SK-N-SH (cell line): ENCODE data around the gene UPK1A. TPM values are rescaled to one million over a fixed set of nuclear protein-coding genes. Genes with fewer than 3 reads are reported as not detected.

ENCODE experiments used
- CTCF ChIA-PET: fragments of 300-600, 350-600 bp; formaldehyde crosslinking; extraction: SDS; loops from one replicate; lab custom pipeline; 2021; lab: Yijun Ruan, JAX
- POLR2A ChIA-PET: fragments of 350-600 bp; sonication (Branson Sonifier 250); formaldehyde crosslinking; extraction: SDS; loops from one replicate; lab custom pipeline; 2020; ENCODE audit warnings: antibody characterized with exemption, inconsistent platforms; lab: Yijun Ruan, JAX
- DNase-seq: peaks from one replicate; pipeline ENCODE4 v3.0.0; 2012
- H2AFZ ChIP-seq: fragments of 200-600 bp; sonication (generic); 2 replicates; pipeline ENCODE4 v1.8.1; 2016; ENCODE audit warnings: antibody characterized with exemption, mild to moderate bottlenecking, low read depth
- H3F3A ChIP-seq: fragments of 200-600 bp; sonication (generic); replicated peaks from 2 replicates; pipeline ENCODE3; 2016; ENCODE audit warnings: antibody characterized with exemption, mild to moderate bottlenecking; ENCODE audit not compliant: insufficient read depth
- H3K27ac ChIP-seq, 2 experiments: fragments of 200-500 bp in 1 of 2; fragments of 200-600 bp in 1 of 2; sonication (Bioruptor generic) in 1 of 2; sonication (generic), shearing (Covaris generic) in 1 of 2; 2 replicates each; pipeline versions ENCODE4 v1.5.1 to v1.6.1; 2014 to 2016; ENCODE audit warnings: low read depth in 2 of 2, inconsistent platforms in 1 of 2, low read length in 1 of 2, mild to moderate bottlenecking in 1 of 2, mixed read lengths in 1 of 2
- H3K27me3 ChIP-seq: fragments of 200-600 bp; sonication (generic), shearing (Covaris generic); 2 replicates; pipeline ENCODE4 v1.6.1; 2016; ENCODE audit warnings: mixed run types; ENCODE audit not compliant: insufficient read depth
- H3K36me3 ChIP-seq, 2 experiments: fragments of 200-500 bp in 1 of 2; fragments of 200-600 bp in 1 of 2; sonication (Bioruptor generic) in 1 of 2; sonication (generic) in 1 of 2; replicated peaks in 1 of 2; 2 replicates each; pipeline versions ENCODE3 to v1.5.1; 2014 to 2016; ENCODE audit warnings: low read length in 1 of 2, mild to moderate bottlenecking in 1 of 2; ENCODE audit not compliant: insufficient read depth in 2 of 2, control insufficient read depth in 1 of 2
- H3K4me1 ChIP-seq, 2 experiments: fragments of 200-500 bp in 1 of 2; fragments of 200-600 bp in 1 of 2; sonication (Bioruptor generic) in 1 of 2; sonication (generic), shearing (Covaris generic) in 1 of 2; 2 replicates each; pipeline versions ENCODE4 v1.5.1 to v1.6.1; 2014 to 2016; ENCODE audit warnings: low read depth in 1 of 2, low read length in 1 of 2, mixed run types in 1 of 2; ENCODE audit not compliant: insufficient read depth in 2 of 2, control insufficient read depth in 1 of 2
- H3K4me2 ChIP-seq: fragments of 200-600 bp; sonication (generic), shearing (Covaris generic); 2 replicates; pipeline ENCODE4 v1.6.1; 2017; ENCODE audit warnings: mixed run types
- H3K4me3 ChIP-seq, 2 experiments: fragments of 200-500 bp in 1 of 2; fragments of 200-600 bp in 1 of 2; sonication (Bioruptor generic) in 1 of 2; sonication (generic), shearing (Covaris generic) in 1 of 2; 2 replicates each; pipeline versions ENCODE4 v1.5.1 to v1.8.1; 2014 to 2016; ENCODE audit warnings: low read depth in 2 of 2, inconsistent platforms in 1 of 2, low read length in 1 of 2, mild to moderate bottlenecking in 1 of 2, mixed read lengths in 1 of 2, moderate library complexity in 1 of 2
- H3K79me2 ChIP-seq: fragments of 200-600 bp; sonication (generic); 2 replicates; pipeline ENCODE4 v1.8.1; 2017; ENCODE audit warnings: mild to moderate bottlenecking; ENCODE audit not compliant: insufficient read depth
- H3K9ac ChIP-seq: fragments of 200-600 bp; sonication (generic); 2 replicates; pipeline ENCODE4 v1.6.1; 2017; ENCODE audit warnings: mixed run types
- H3K9me2 ChIP-seq: fragments of 200-600 bp; sonication (generic); 2 replicates; pipeline ENCODE4 v1.6.1; 2017; ENCODE audit warnings: mixed run types
- H3K9me3 ChIP-seq: fragments of 200-600 bp; sonication (generic); 2 replicates; pipeline ENCODE4 v1.6.1; 2017; ENCODE audit warnings: mixed run types, mild to moderate bottlenecking, moderate library complexity
- H4K20me1 ChIP-seq: fragments of 200-600 bp; sonication (generic); 2 replicates; pipeline ENCODE4 v1.6.1; 2017; ENCODE audit warnings: mild to moderate bottlenecking, mixed run types; ENCODE audit not compliant: insufficient read depth
- EP300 ChIP-seq, 2 experiments: IDR thresholded peaks; 2 replicates each; pipeline versions ENCODE4 v1.4.0 to v1.6.1; 2012; ENCODE audit warnings: borderline replicate concordance in 1 of 2, low read depth in 1 of 2, low read length in 1 of 2
- EZH2phosphoT487 ChIP-seq: fragments of 200-600 bp; sonication (generic); IDR thresholded peaks from 2 replicates; pipeline ENCODE4 v1.6.1; 2017; ENCODE audit warnings: low read depth, mixed run types, mild to moderate bottlenecking, antibody characterized with exemption, moderate library complexity, borderline replicate concordance
- FOXM1 ChIP-seq: IDR thresholded peaks from 2 replicates; pipeline ENCODE4 v1.4.0; 2012; ENCODE audit warnings: low read depth, mild to moderate bottlenecking
- IRF3 ChIP-seq: fragments of 150-350 bp; IDR thresholded peaks from 2 replicates; pipeline ENCODE4 v1.6.1; 2016; ENCODE audit warnings: mild to moderate bottlenecking, low read depth, low read length
- MAX ChIP-seq: IDR thresholded peaks from 2 replicates; pipeline ENCODE4 v1.4.0; 2012; ENCODE audit warnings: low read depth
- MEF2A ChIP-seq: IDR thresholded peaks from 2 replicates; pipeline ENCODE4 v1.4.0; 2012; ENCODE audit warnings: low read depth, borderline replicate concordance
- NRF1 ChIP-seq: IDR thresholded peaks from 2 replicates; pipeline ENCODE4 v1.6.1; 2012; ENCODE audit warnings: low read depth, mild to moderate bottlenecking, low read length
- PBX3 ChIP-seq: IDR thresholded peaks from 2 replicates; pipeline ENCODE4; 2012
- RXRA ChIP-seq: IDR thresholded peaks from 2 replicates; pipeline ENCODE4 v1.4.0; 2012; ENCODE audit warnings: low read depth, mild to moderate bottlenecking, borderline replicate concordance
- SIN3A ChIP-seq: IDR thresholded peaks from 2 replicates; pipeline ENCODE4 v1.6.1; 2012; ENCODE audit warnings: low read depth, mild to moderate bottlenecking, low read length, moderate library complexity, borderline replicate concordance
- SMC3 ChIP-seq: IDR thresholded peaks from 2 replicates; pipeline ENCODE4 v1.6.1; 2012; ENCODE audit warnings: low read depth, low read length, improper control_type of control experiment
- TAF1 ChIP-seq: IDR thresholded peaks from 2 replicates; pipeline ENCODE4 v1.6.1; 2012; ENCODE audit warnings: low read depth, mild to moderate bottlenecking, low read length, moderate library complexity, borderline replicate concordance
- USF1 ChIP-seq: IDR thresholded peaks from 2 replicates; pipeline ENCODE4 v1.4.0; 2012; ENCODE audit warnings: low read depth, borderline replicate concordance
- USF2 ChIP-seq: fragments of 150-350 bp; IDR thresholded peaks from 2 replicates; pipeline ENCODE4 v1.6.1; 2017; ENCODE audit warnings: antibody characterized with exemption, low read length, low read depth, borderline replicate concordance
- YY1 ChIP-seq: IDR thresholded peaks from 2 replicates; pipeline ENCODE4 v1.4.0; 2012; ENCODE audit warnings: low read depth, mild to moderate bottlenecking
- WGBS: methylation state at CpG from one replicate; pipeline ENCODE4 v1.1.6; 2017; ENCODE audit warnings: low lambda C conversion rate; 5-methylcytosine and 5-hydroxymethylcytosine counted together
- polyA plus RNA-seq, 3 experiments: library from polyadenylated mRNA; depleted of rRNA; stranded (reverse); fragments of >200 nt; gene quantifications; 2 replicates each; pipeline ENCODE4 v1.2.3, GENCODE V29; 2012

UPK1A gene
- polyA plus RNA-seq, 1 of the 3 experiments (the other 2 are of a cell fraction), result 0.16 TPM

- peaks cover 1 to 4% of the 10 kb centered on the region in 2 experiments for H3K36me3 ChIP-seq
- no peaks in the 10 kb centered on the region for H3K27me3 ChIP-seq
- peaks cover 17% of the 10 kb centered on the region for H3K79me2 ChIP-seq
- CTCF ChIA-PET, result interaction anchor here (1.0 to 2.6 kb wide), 5 partner anchors 15 to 22 kb away, joined by 3 to 14 read pairs (median 7); no protein-coding TSS in a partner anchor
- POLR2A ChIA-PET, result interaction anchor here (1.4 kb wide), 1 partner anchor 12 kb away, joined by 5 read pairs; no protein-coding TSS in a partner anchor
- H4K20me1 ChIP-seq, result peaks cover 13% of the 10 kb centered on the region
- peaks cover 6% of the 10 kb centered on the region for H3F3A ChIP-seq
- H3K4me1 ChIP-seq, result peaks cover 5 to 24% of the 10 kb centered on the region in 2 experiments; a peak in 3 of 4 replicates
- no peak overlapping the region for H3K27ac ChIP-seq
- DNase-seq, result no peak
- no peaks in the 10 kb centered on the region for H3K9me2 ChIP-seq
- H2AFZ ChIP-seq, result no peak overlapping the region
- H3K4me2 ChIP-seq, result no peak overlapping the region
- whole genome bisulfite sequencing, result 90% methylated on average over 10 of the region's 14 CpGs
- TF ChIP-seq RXRA (no peak), IRF3 (no peak), NRF1 (no peak), USF2 (no peak), YY1 (no peak), EZH2phosphoT487 (no peak), MEF2A (no peak), EP300 (IDR thresholded peaks at IDR 0.05; ENCODE audit: borderline replicate concordance in 1 of 2, low read depth in 1 of 2, low read length in 1 of 2) (no peak), PBX3 (no peak), SIN3A (no peak)
- H3K9me3 ChIP-seq, result no peaks in the 10 kb centered on the region
- H3K4me3 ChIP-seq, result no peak overlapping the region
- H3K9ac ChIP-seq, result no peak overlapping the region
Observed at GRCh38 chr19:35714601-35715354, 48.5 kb downstream of the UPK1A start.

- DNase-seq, result no peak
- H3K9me2 ChIP-seq, result no peaks in the 10 kb centered on the region
- ChIA-PET CTCF (interaction anchor here (0.9 to 2.6 kb wide), 6 partner anchors 19 to 159 kb away, joined by 4 to 14 read pairs (median 8); no protein-coding TSS in a partner anchor), POLR2A (no interaction called here)
- H3F3A ChIP-seq, result peaks cover 6% of the 10 kb centered on the region
- no peak overlapping the region for H2AFZ ChIP-seq
- H3K27ac ChIP-seq, result no peak overlapping the region
- no peaks in the 10 kb centered on the region for H3K27me3 ChIP-seq
- peak overlapping the region; percentile 97 for H3K4me2 ChIP-seq
- no peak overlapping the region for H3K9ac ChIP-seq
- H3K9me3 ChIP-seq, result no peaks in the 10 kb centered on the region
- TF ChIP-seq EP300 (IDR thresholded peaks at IDR 0.05; ENCODE audit: borderline replicate concordance in 1 of 2, low read depth in 1 of 2, low read length in 1 of 2), result no peak
- TF ChIP-seq FOXM1, result no peak
- no peak for TF ChIP-seq SMC3
- no peak for TF ChIP-seq MAX
- no peak for TF ChIP-seq RXRA
- no peak for TF ChIP-seq TAF1
- TF ChIP-seq USF1, result no peak
- H4K20me1 ChIP-seq, result peaks cover 18% of the 10 kb centered on the region
- peak overlapping the region in 1 of 2 experiments; percentile 80; a peak in 1 of 4 replicates for H3K4me3 ChIP-seq
- peaks cover 23% of the 10 kb centered on the region for H3K79me2 ChIP-seq
- 97% methylated on average over 6 of the region's 7 CpGs for WGBS
- H3K36me3 ChIP-seq, result peaks cover 6 to 9% of the 10 kb centered on the region in 2 experiments
- H3K4me1 ChIP-seq, result peaks cover 5 to 24% of the 10 kb centered on the region in 2 experiments; a peak in 3 of 4 replicates
Observed at GRCh38 chr19:35715355-35715809, 49.1 kb downstream of the UPK1A start.
